Smooth muscle cell (in vitro differentiated cells): ENCODE measurements around the gene TMEM186. TPM values are rescaled to one million over a fixed set of nuclear protein-coding genes. Genes with fewer than 3 reads are reported as not detected.
A peak's percentile ranks its signal among the peaks of the same experiment; 100 is the strongest.

Experiments
- DNase-seq: peaks from one replicate; lab custom pipeline; 2025; ENCODE audit not compliant: unreplicated experiment; lab: John Stamatoyannopoulos, UW
- H2AFZ ChIP-seq: fragments of 200-600 bp; sonication (generic); 2 replicates; pipeline ENCODE4 v1.6.0; 2016; ENCODE audit warnings: antibody characterized with exemption, low read depth, mild to moderate bottlenecking
- H3F3A ChIP-seq: fragments of 200-600 bp; sonication (generic); 2 replicates; pipeline ENCODE4 v1.6.0; 2017; ENCODE audit warnings: antibody characterized with exemption, low read depth
- H3K27ac ChIP-seq: fragments of 200-600 bp; sonication (generic); 2 replicates; pipeline ENCODE4 v1.5.1; 2016; ENCODE audit warnings: low read depth, mild to moderate bottlenecking
- H3K27me3 ChIP-seq: fragments of 200-600 bp; sonication (generic); 2 replicates; pipeline ENCODE4 v1.6.1; 2016; ENCODE audit warnings: low read depth, mild to moderate bottlenecking
- H3K36me3 ChIP-seq: fragments of 200-600 bp; sonication (generic); 2 replicates; pipeline ENCODE4 v1.5.1; 2016; ENCODE audit warnings: low read depth
- H3K4me1 ChIP-seq: fragments of 200-600 bp; sonication (generic); 2 replicates; pipeline ENCODE4 v1.5.1; 2016; ENCODE audit warnings: low read depth
- H3K4me2 ChIP-seq: fragments of 200-600 bp; sonication (generic); 2 replicates; pipeline ENCODE4 v1.6.0; 2016; ENCODE audit warnings: mild to moderate bottlenecking
- H3K4me3 ChIP-seq: fragments of 200-600 bp; sonication (generic); 2 replicates; pipeline ENCODE4 v1.5.1; 2016; ENCODE audit warnings: mild to moderate bottlenecking
- H3K79me2 ChIP-seq: fragments of 200-600 bp; sonication (generic); 2 replicates; pipeline ENCODE4 v1.6.0; 2016; ENCODE audit warnings: low read depth, mild to moderate bottlenecking
- H3K9ac ChIP-seq: fragments of 200-600 bp; sonication (generic); 2 replicates; pipeline ENCODE4 v1.6.0; 2016; ENCODE audit warnings: low read depth
- H3K9me3 ChIP-seq: fragments of 200-600 bp; sonication (generic); replicated peaks from 2 replicates; pipeline ENCODE4 v1.5.1; 2016; ENCODE audit warnings: low read depth
- H4K20me1 ChIP-seq: fragments of 200-600 bp; sonication (generic); 2 replicates; pipeline ENCODE4 v1.6.0; 2016; ENCODE audit warnings: low read depth
- WGBS: methylation state at CpG from one replicate; pipeline ENCODE4 v1.1.7; 2016; ENCODE audit warnings: low lambda C conversion rate; 5-methylcytosine and 5-hydroxymethylcytosine counted together
- polyA plus RNA-seq: library from polyadenylated mRNA; unstranded; fragments of >200 nt; fragmentation: Nextera tagmentation; extraction: Ambion mirVana; gene quantifications from 2 replicates; pipeline ENCODE4 v1.2.1, GENCODE V29; 2016
- total RNA-seq: library from RNA; depleted of rRNA; stranded (reverse); fragments of >200 nt; gene quantifications from 2 replicates; pipeline ENCODE4 v1.2.3, GENCODE V29; 2014
- TF ChIP-seq, protein P1 (sequence below): fragments of 200-600 bp; sonication (generic); IDR thresholded peaks from 2 replicates; pipeline ENCODE4 v1.5.1; 2017; ENCODE audit warnings: borderline replicate concordance, mild to moderate bottlenecking, antibody characterized with exemption; ENCODE audit not compliant: insufficient read depth, poor library complexity, severe bottlenecking

The TMEM186 gene
- total and polyA plus RNA-seq, 2 experiments from 2014 or later: 1.3 to 9.7 TPM

DNA sequence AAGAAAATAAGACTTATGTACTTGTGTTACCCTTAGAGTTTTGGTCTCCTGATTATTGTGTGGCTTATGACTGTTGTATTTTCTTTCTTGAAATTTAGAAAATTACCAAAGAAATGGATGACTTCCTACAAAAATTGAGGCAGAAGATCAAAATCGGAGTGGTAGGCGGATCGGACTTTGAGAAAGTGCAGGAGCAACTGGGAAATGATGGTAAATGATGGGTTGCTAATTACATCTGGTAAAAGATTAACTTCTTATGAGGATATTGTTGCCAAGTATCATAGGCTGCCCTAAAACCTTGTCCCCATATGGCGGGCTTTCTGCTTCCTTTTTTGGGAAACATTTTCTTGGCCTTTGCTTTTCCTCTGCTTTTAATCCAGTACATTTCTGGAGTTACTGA lies 4.3 kb upstream of the TMEM186 start:
- DNase-seq: no peak
- Histone ChIP-seq H2AFZ (no peak overlapping the region), H3K36me3 (peaks cover 19% of the 10 kb centered on the region), H3K79me2 (peaks cover 93% of the 10 kb centered on the region), H3K9ac (no peak overlapping the region), H3F3A (no peaks in the 10 kb centered on the region), H3K4me1 (peaks cover 14% of the 10 kb centered on the region), H3K9me3 (no peaks in the 10 kb centered on the region), H3K4me2 (no peak overlapping the region), H3K4me3 (no peak overlapping the region), H4K20me1 (peaks cover 75% of the 10 kb centered on the region), H3K27me3 (no peaks in the 10 kb centered on the region), H3K27ac (no peak overlapping the region)
- WGBS: 94% methylated on average over 4 of the region's 4 CpGs
- TF ChIP-seq, protein P1, sequence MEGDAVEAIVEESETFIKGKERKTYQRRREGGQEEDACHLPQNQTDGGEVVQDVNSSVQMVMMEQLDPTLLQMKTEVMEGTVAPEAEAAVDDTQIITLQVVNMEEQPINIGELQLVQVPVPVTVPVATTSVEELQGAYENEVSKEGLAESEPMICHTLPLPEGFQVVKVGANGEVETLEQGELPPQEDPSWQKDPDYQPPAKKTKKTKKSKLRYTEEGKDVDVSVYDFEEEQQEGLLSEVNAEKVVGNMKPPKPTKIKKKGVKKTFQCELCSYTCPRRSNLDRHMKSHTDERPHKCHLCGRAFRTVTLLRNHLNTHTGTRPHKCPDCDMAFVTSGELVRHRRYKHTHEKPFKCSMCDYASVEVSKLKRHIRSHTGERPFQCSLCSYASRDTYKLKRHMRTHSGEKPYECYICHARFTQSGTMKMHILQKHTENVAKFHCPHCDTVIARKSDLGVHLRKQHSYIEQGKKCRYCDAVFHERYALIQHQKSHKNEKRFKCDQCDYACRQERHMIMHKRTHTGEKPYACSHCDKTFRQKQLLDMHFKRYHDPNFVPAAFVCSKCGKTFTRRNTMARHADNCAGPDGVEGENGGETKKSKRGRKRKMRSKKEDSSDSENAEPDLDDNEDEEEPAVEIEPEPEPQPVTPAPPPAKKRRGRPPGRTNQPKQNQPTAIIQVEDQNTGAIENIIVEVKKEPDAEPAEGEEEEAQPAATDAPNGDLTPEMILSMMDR: no peak

DNA sequence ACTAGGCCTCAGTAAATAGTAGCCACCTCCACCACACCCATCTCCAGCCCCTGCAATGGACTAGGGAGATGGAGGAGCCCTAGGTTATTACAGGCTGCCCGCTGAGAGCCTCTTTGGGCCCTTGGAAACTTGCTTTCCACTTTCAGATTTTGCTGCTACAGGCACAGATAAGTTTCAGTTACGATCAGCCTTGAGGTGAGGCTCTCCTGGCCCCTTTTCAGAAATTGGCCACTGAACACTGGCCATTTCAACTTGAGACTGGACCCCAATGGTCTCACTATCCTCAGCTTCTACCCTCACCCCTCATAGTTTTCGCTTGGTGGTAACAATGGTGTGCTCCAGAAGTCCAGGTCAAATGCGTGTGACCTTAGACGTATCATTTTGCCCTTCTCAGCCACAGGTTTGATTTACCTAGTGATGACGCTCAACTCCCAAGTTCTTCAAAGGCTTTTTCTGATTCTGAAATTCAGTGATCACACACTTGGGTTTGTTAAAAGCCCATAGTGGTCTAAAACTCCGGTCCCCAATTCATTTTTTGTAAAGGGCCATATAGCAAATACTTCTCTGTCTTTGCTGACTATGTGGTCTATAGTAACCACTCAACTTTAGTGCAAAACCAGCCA lies 1.2 kb upstream of the TMEM186 start:
- Histone ChIP-seq H3K4me3 (peak overlapping the region; percentile 98), H3K79me2 (peaks cover 78% of the 10 kb centered on the region), H3K27me3 (no peaks in the 10 kb centered on the region), H3K36me3 (peaks cover 7% of the 10 kb centered on the region), H3K4me2 (peak overlapping the region; percentile 100), H3F3A (no peaks in the 10 kb centered on the region), H3K9ac (peak overlapping the region; percentile 97), H3K9me3 (no peaks in the 10 kb centered on the region), H2AFZ (no peak overlapping the region), H3K4me1 (peaks cover 18% of the 10 kb centered on the region), H4K20me1 (peaks cover 44% of the 10 kb centered on the region), H3K27ac (peak overlapping the region; percentile 92)
- no peak for DNase-seq
- WGBS: 72% methylated on average over 7 of the region's 7 CpGs
- TF ChIP-seq, protein P1: no peak

DNA sequence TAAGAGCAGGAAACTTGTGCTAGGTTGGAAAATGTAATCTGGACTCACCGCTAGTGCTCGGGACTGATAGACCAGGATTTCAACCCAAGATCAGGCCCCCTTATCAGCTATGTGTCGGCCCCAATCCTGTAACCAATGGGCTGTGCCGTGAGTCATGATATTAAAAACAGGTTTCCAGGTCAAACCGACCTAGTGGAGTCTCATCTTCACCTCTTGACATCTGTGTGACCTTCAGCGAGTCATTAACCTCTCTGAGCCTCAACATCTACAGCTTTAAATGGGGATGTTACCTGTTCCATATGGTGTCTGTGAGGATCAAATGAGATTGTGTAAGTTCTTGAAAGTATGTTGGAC lies 712 bp upstream of the TMEM186 start:
- Histone ChIP-seq H3K27me3 (no peaks in the 10 kb centered on the region), H3K9me3 (no peaks in the 10 kb centered on the region), H2AFZ (peak overlapping the region; percentile 66), H3K79me2 (peaks cover 73% of the 10 kb centered on the region), H3K4me1 (peaks cover 18% of the 10 kb centered on the region), H3K4me3 (peak overlapping the region; percentile 98), H3K4me2 (peak overlapping the region; percentile 100), H4K20me1 (peaks cover 40% of the 10 kb centered on the region), H3K27ac (peak overlapping the region; percentile 92), H3K36me3 (peaks cover 7% of the 10 kb centered on the region), H3F3A (no peaks in the 10 kb centered on the region), H3K9ac (peak overlapping the region; percentile 97)
- TF ChIP-seq, protein P1: no peak
- no peak for DNase-seq
- under 1% methylated on average over 6 of the region's 6 CpGs for WGBS
